HFF-Myc (cell line): ENCODE data around the gene MPZL1.
A peak's percentile ranks its signal among the peaks of the same experiment; 100 is the strongest.

ENCODE experiments used
- DNase-seq: peaks from one replicate; pipeline ENCODE4 v3.0.0-alpha.2; 2011; ENCODE audit warnings: low read depth; ENCODE audit errors: extremely low read depth
- H3K4me3 ChIP-seq: replicated peaks from 2 replicates; pipeline ENCODE4 v1.5.1; 2011; ENCODE audit warnings: low read depth, mild to moderate bottlenecking, control low read depth, low read length
- CTCF ChIP-seq: IDR thresholded peaks from 2 replicates; pipeline ENCODE4 v1.5.1; 2012; ENCODE audit warnings: mild to moderate bottlenecking, low read depth, low read length, control low read depth; ENCODE audit errors: missing control alignments

MPZL1 gene

GRCh38 chr1:167708940-167709389 lies 12.8 kb upstream of the MPZL1 start:
- TF ChIP-seq CTCF, result no peak

GRCh38 chr1:167710836-167711235 lies 10.9 kb upstream of the MPZL1 start:
- no peak for TF ChIP-seq CTCF
- DNase-seq, result no peak

More at GRCh38 chr1:167708940-167709389, 12.8 kb upstream of the MPZL1 start:
- DNase-seq, result no peak
- no peak overlapping the region for H3K4me3 ChIP-seq

GRCh38 chr1:167711797-167712196 lies 10.0 kb upstream of the MPZL1 start:
- H3K4me3 ChIP-seq, result no peak overlapping the region
- DNase-seq, result no peak
- TF ChIP-seq CTCF, result no peak

More at GRCh38 chr1:167710836-167711235, 10.9 kb upstream of the MPZL1 start:
- H3K4me3 ChIP-seq, result no peak overlapping the region

- DNase-seq, result no peak
These were observed 8.3 kb upstream of the MPZL1 start for GRCh38 chr1:167713330-167714081.

GRCh38 chr1:167714098-167714438 lies 7.7 kb upstream of the MPZL1 start:
- H3K4me3 ChIP-seq, result peak overlapping the region; percentile 52
- TF ChIP-seq CTCF, result no peak
- DNase-seq, result no peak

More at GRCh38 chr1:167713330-167714081, 8.3 kb upstream of the MPZL1 start:
- TF ChIP-seq CTCF, result no peak
- H3K4me3 ChIP-seq, result peak overlapping the region; percentile 52

GRCh38 chr1:167714439-167715156 lies 7.2 kb upstream of the MPZL1 start:
- peak overlapping the region; percentile 52 for H3K4me3 ChIP-seq
- TF ChIP-seq CTCF, result no peak
- DNase-seq, result peak; percentile 72
